GM12872 (cell line): ENCODE results near the gene TRAF3IP1.

Source experiments
- TF ChIP-seq, protein P1 (sequence below): IDR thresholded peaks from 3 replicates; pipeline ENCODE4 v1.5.1; 2011; ENCODE audit warnings: low read depth, mild to moderate bottlenecking, low read length, moderate library complexity; ENCODE audit not compliant: insufficient read depth

Gene TRAF3IP1

DNA sequence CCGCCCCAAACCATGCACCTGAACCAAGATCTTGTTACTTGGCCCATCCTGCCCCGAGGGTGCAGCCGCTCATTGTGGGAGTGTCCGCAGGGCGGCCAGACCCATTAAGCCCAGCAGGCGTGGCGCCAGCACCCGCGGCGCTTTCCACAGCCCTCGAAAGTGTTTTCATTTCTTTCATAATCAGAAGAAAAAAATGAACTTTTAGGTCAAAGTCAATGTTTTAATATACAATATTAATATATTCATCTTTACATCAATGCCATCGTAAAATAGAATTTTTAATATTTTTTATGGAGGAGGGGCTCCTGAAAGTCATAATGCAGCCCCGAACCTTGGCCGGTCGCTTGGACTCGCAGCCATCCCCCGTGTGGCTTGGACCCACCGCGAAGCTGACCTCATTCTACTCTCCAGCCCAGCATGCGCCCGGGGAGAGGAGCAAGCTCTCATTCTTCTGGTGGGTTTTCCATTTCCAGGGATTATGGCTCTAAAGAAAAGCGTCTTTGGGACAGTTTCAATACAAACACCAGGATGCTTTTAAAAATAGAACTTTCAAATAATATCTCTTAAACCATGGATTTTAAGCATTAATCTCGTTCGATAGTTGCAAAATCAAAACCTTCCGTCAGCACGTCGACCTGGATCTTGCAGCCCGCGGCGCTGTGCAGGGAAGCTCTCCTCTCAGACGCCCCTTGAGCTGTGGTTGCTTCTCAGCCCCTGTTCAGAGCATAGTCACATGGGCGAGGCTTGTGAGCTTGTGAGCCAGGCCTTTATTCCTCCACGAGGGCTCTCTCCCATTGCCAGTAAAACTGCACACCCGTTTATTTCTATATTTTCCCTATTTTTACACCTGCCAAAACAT is 89.3 kb downstream of the TRAF3IP1 start:
- TF ChIP-seq, protein P1, sequence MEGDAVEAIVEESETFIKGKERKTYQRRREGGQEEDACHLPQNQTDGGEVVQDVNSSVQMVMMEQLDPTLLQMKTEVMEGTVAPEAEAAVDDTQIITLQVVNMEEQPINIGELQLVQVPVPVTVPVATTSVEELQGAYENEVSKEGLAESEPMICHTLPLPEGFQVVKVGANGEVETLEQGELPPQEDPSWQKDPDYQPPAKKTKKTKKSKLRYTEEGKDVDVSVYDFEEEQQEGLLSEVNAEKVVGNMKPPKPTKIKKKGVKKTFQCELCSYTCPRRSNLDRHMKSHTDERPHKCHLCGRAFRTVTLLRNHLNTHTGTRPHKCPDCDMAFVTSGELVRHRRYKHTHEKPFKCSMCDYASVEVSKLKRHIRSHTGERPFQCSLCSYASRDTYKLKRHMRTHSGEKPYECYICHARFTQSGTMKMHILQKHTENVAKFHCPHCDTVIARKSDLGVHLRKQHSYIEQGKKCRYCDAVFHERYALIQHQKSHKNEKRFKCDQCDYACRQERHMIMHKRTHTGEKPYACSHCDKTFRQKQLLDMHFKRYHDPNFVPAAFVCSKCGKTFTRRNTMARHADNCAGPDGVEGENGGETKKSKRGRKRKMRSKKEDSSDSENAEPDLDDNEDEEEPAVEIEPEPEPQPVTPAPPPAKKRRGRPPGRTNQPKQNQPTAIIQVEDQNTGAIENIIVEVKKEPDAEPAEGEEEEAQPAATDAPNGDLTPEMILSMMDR, result no peak

DNA sequence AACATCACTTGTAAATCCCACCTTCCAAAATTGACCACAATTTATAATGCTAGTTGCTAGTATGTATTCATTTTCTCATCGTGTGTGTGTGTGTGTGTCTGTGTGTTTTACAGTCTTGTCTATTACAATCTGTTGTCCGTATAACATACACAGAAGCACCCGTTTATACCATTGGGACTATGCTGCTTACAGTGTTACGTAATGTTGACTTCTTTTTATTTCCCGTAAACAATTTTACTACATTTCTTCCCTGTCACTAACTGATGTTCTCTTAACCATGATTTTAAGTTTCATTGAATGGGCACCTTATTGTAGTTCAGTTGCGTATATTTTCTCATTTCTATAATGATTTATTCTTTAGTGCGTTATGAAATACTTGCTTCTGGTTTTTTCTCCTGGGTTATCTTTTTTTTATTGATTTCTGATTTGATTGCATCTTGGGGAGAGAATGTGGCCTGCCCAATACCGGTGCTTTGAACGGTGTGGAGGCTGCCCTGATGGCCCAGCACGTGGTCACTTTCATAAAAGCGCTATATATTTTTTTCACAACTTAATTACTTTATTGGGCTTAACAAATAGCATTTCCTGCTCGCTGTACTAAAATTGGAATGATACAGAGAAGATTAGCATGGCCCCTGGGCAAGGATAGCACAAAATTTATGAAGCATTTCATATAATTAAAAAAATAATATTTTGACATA is 91.9 kb downstream of the TRAF3IP1 start:
- TF ChIP-seq, protein P1, result no peak

DNA sequence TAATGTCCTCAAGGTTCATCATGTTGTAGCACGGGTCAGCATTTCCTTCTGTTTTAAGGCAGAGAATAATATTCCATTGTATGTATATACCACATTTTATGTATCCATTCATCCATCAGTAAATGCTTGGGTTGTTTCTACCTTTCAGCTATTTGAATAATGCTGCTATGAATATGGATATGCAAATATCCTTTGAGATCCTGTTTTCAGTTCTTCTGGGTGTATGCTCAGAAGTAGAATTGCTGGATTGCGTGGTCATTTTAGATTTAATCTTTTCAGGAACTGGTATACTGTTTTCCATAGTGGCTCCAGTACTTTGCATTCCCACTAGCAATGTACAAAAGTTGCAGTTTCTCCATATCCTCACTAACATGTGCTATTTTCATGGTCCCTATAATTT is 93.0 kb downstream of the TRAF3IP1 start:
- TF ChIP-seq, protein P1, result no peak

DNA sequence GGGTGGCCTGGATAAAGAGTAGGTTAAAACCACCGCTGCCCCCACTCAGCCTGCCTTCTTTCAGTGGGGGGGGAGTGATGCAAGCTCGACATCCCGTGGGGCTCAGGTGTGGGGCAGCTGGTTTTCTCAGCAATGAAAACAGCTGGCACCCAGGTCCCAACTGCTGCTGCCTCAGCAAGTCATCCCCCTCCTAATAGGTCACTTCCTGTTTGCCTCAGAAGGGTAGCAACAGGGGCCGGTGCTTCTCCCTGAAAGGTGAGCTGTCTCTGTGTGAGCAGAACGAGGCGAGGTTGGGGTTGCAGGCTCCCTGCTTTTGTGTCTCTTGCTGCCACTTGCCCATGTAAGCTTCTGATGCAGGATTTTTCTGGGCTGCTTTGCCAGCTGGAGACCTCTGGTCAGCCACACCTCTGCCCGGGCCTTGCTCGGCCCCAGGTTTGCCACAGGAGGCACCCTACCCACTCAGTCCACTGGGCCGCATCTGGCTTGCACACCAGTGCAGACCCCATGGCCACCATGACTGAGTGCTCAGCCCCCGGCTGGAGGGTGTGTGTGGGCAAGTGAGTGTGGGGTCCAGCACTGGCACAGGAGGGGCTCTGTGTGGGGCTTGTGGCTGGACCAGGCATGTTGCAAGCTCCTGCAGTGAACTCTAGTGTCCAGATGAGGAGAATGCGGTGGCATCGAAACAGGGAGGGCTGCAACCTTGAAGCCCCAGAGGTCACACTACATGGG is 94.9 kb downstream of the TRAF3IP1 start:
- TF ChIP-seq, protein P1, result no peak

DNA sequence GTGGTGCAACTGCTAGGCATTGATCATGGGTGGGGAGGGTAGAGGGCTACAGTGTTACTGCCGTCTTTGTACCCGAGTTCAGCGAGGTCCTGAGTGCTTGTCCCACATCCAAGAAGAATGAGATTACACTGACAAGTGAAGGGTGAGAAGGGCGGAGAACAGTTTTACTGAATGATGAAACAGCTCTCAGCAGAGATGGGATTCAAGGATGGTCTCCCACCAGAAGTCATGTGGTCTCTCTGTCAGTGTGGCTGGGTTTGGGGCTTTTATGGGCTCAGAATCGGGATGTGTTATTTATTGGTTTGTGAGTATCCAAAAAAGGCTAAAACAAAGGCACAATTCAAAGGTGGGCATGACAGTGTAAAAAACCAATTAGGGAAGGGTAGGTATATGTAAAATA is 95.6 kb downstream of the TRAF3IP1 start:
- TF ChIP-seq, protein P1, result no peak

DNA sequence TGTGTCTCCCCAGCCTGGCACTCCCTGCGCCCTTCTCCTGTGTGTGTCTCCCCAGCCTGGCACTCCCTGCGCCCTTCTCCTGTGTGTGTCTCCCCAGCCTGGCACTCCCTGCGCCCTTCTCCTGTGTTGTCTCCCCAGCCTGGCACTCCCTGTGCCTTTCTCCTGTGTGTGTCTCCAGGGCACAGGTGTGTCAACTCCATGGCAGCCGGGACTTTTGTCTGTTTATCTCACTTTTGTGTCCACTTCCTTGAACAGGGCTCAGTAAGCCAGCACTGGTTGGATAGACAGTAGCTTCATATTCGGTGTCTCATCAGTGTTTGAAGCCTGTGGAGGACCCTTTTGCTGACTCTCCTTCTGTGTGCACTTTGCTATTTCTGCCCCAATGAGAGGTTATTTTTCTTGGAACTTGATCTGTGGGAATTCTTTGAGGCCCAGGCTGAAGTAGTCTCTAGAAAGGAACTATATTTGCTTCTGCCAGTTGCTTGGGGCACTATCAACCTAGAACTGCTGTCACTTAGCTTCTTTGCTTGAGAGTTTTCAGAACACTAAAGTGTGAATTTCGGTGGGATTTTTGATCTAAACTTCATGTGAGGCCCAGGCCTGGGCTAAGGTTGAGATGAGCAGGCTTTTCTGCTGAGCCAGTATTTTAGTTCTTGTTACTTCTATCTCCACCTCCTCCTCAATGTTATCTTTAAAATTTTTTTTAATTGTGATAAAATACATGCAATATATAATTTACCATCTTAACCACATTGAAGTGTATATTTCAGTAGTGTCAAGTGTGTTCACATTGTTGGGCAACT is 98.1 kb downstream of the TRAF3IP1 start:
- TF ChIP-seq, protein P1, result no peak
